Measurements from ENCODE around the gene NCOA3.
"Not testable (repeated sequence)": the region's sequence is repeated elsewhere in the genome, so short reads cannot be mapped to it uniquely, and the experiment has no call there.

Gene NCOA3

DNA sequence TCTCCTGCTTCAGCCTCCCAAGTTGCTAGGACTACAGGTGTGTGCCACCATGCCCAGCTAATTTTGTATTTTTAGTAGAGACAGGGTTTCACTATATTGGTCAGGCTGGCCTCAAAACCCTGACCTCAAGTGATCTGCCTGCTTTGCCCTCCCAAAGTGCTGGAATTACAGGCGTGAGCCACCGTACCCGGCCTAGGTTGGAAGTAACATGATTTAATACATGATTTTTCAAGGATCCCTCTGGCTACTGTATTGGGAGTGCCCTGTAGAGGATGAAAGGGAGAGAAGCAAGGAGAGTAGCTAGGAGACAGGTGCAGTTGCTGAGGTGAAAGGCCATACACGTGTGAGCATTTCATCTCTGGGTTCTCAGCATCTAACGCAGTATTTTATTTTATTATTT is 2.6 kb upstream of the NCOA3 start:
- no peak overlapping the region for H3K4me2 ChIP-seq (ENCODE audit: low read depth, low read length, poor library complexity, severe bottlenecking)
- H2AFZ ChIP-seq (ENCODE audit: low read length) = no peak overlapping the region
- no peaks in the 10 kb centered on the region for H3K27me3 ChIP-seq (ENCODE audit: insufficient read depth, low read length, poor library complexity, severe bottlenecking)
- H3K4me1 ChIP-seq (ENCODE audit: insufficient read depth, low read length, poor library complexity, severe bottlenecking) = peaks cover 21% of the 10 kb centered on the region
- no peaks in the 10 kb centered on the region for H3K9me3 ChIP-seq (ENCODE audit: insufficient read depth, low read depth, low read length)
- TF ChIP-seq, protein P1, sequence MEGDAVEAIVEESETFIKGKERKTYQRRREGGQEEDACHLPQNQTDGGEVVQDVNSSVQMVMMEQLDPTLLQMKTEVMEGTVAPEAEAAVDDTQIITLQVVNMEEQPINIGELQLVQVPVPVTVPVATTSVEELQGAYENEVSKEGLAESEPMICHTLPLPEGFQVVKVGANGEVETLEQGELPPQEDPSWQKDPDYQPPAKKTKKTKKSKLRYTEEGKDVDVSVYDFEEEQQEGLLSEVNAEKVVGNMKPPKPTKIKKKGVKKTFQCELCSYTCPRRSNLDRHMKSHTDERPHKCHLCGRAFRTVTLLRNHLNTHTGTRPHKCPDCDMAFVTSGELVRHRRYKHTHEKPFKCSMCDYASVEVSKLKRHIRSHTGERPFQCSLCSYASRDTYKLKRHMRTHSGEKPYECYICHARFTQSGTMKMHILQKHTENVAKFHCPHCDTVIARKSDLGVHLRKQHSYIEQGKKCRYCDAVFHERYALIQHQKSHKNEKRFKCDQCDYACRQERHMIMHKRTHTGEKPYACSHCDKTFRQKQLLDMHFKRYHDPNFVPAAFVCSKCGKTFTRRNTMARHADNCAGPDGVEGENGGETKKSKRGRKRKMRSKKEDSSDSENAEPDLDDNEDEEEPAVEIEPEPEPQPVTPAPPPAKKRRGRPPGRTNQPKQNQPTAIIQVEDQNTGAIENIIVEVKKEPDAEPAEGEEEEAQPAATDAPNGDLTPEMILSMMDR (conservative IDR thresholded peaks at IDR 0.05; ENCODE audit: low read length) = no peak
- TF ChIP-seq EZH2phosphoT487 (IDR thresholded peaks at IDR 0.05; ENCODE audit: borderline replicate concordance) = no peak
- H3K36me3 ChIP-seq (ENCODE audit: insufficient read depth, low read length) = no peaks in the 10 kb centered on the region
- H3K9ac ChIP-seq (ENCODE audit: low read depth, low read length, poor library complexity, severe bottlenecking) = no peak overlapping the region
- no peaks in the 10 kb centered on the region for H3K9me2 ChIP-seq (replicated peaks; ENCODE audit: low read depth, low read length)
- H3K79me2 ChIP-seq (ENCODE audit: insufficient read depth, low read length) = peaks cover 21% of the 10 kb centered on the region
- H3K4me3 ChIP-seq (ENCODE audit: low read length, poor library complexity, severe bottlenecking) = no peak overlapping the region
- no peaks in the 10 kb centered on the region for H3F3A ChIP-seq (ENCODE audit: low read depth)
- H4K20me1 ChIP-seq (ENCODE audit: insufficient read depth, low read length, poor library complexity, severe bottlenecking) = peaks cover 11% of the 10 kb centered on the region

DNA sequence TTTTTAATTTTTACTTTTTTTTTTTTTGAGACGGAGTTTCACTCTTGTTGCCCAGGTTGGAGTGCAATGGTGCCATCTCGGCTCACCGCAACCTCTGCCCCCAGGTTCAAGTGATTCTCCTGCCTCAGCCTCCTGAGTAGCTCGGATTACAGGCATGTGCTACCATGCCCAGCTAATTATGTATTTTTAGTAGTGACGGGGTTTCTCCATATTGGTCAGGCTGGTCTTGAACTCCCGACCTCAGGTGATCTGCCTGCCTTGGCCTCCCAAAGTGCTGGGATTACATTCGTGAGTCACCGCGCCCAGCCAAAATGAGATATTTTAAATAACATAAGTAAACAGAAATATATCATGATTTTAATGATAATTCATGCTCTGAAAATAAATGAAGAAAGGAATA is 1.6 kb upstream of the NCOA3 start:
- H3K79me2 ChIP-seq (ENCODE audit: insufficient read depth, low read length) = peaks cover 30% of the 10 kb centered on the region
- not testable (repeated sequence) for H2AFZ ChIP-seq (ENCODE audit: low read length); H3K4me2 ChIP-seq (ENCODE audit: low read depth, low read length, poor library complexity, severe bottlenecking); H3K9me2 ChIP-seq (replicated peaks; ENCODE audit: low read depth, low read length); H3K4me3 ChIP-seq (ENCODE audit: low read length, poor library complexity, severe bottlenecking); H3F3A ChIP-seq (ENCODE audit: low read depth); H3K9ac ChIP-seq (ENCODE audit: low read depth, low read length, poor library complexity, severe bottlenecking); H3K27me3 ChIP-seq (ENCODE audit: insufficient read depth, low read length, poor library complexity, severe bottlenecking); H3K36me3 ChIP-seq (ENCODE audit: insufficient read depth, low read length); H3K9me3 ChIP-seq (ENCODE audit: insufficient read depth, low read depth, low read length)
- peaks cover 23% of the 10 kb centered on the region for H3K4me1 ChIP-seq (ENCODE audit: insufficient read depth, low read length, poor library complexity, severe bottlenecking)
- peaks cover 13% of the 10 kb centered on the region for H4K20me1 ChIP-seq (ENCODE audit: insufficient read depth, low read length, poor library complexity, severe bottlenecking)

DNA sequence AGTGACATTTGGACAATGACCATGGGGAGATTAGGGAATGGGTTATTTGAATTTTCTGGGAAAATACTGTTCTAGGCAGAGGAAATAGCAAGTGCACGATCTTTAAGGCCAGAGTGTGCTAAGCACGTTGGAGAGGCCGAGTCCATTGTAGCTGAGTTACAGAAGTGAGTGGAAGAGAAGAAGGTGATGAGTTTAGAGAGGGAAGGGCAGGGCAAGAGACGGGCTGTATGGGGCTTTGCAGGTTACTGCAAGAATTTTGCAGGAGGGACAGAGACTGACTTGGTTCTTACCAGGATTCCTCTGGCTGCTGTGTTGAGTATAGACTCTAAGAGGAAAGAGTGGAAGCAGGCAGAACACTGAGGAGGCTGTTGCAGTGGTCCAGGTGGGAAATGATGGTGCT is 1.1 kb upstream of the NCOA3 start:
- Histone ChIP-seq H3K79me2 (ENCODE audit: insufficient read depth, low read length) (peaks cover 35% of the 10 kb centered on the region), H4K20me1 (ENCODE audit: insufficient read depth, low read length, poor library complexity, severe bottlenecking) (peaks cover 13% of the 10 kb centered on the region), H3K9me2 (replicated peaks; ENCODE audit: low read depth, low read length) (no peaks in the 10 kb centered on the region), H3F3A (ENCODE audit: low read depth) (no peaks in the 10 kb centered on the region), H2AFZ (ENCODE audit: low read length) (no peak overlapping the region), H3K9ac (ENCODE audit: low read depth, low read length, poor library complexity, severe bottlenecking) (peak overlapping the region; percentile 81), H3K4me1 (ENCODE audit: insufficient read depth, low read length, poor library complexity, severe bottlenecking) (peaks cover 26% of the 10 kb centered on the region), H3K9me3 (ENCODE audit: insufficient read depth, low read depth, low read length) (no peaks in the 10 kb centered on the region), H3K4me3 (ENCODE audit: low read length, poor library complexity, severe bottlenecking) (peak overlapping the region; percentile 92), H3K36me3 (ENCODE audit: insufficient read depth, low read length) (no peaks in the 10 kb centered on the region), H3K27me3 (ENCODE audit: insufficient read depth, low read length, poor library complexity, severe bottlenecking) (no peaks in the 10 kb centered on the region), H3K4me2 (ENCODE audit: low read depth, low read length, poor library complexity, severe bottlenecking) (peak overlapping the region; percentile 87)
- TF ChIP-seq, protein P1 (conservative IDR thresholded peaks at IDR 0.05; ENCODE audit: low read length) = no peak
- no peak for TF ChIP-seq EZH2phosphoT487 (IDR thresholded peaks at IDR 0.05; ENCODE audit: borderline replicate concordance)

DNA sequence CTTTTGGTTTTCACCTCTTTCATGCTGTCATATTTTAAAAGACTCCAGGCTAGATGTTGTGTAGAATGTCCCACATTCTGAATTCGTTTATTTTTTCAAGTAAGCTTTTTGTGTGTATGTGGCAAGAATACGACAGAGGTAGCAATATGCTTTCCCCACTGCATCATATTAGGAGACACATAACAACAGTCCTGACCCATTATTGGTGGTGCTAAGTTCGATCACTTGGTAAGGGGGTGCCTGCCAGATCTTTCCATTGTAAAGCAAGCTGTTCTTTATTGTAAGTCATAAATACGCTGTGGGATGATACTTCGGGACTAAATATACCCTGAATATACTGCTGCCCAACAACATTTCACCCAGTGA is 588 bp upstream of the NCOA3 start:
- Histone ChIP-seq H3K4me3 (ENCODE audit: low read length, poor library complexity, severe bottlenecking) (peak overlapping the region; percentile 92), H4K20me1 (ENCODE audit: insufficient read depth, low read length, poor library complexity, severe bottlenecking) (peaks cover 13% of the 10 kb centered on the region), H3K4me2 (ENCODE audit: low read depth, low read length, poor library complexity, severe bottlenecking) (peak overlapping the region; percentile 87), H3K9me2 (replicated peaks; ENCODE audit: low read depth, low read length) (no peaks in the 10 kb centered on the region), H2AFZ (ENCODE audit: low read length) (peak overlapping the region; percentile 99), H3K36me3 (ENCODE audit: insufficient read depth, low read length) (no peaks in the 10 kb centered on the region), H3K27me3 (ENCODE audit: insufficient read depth, low read length, poor library complexity, severe bottlenecking) (no peaks in the 10 kb centered on the region), H3K9me3 (ENCODE audit: insufficient read depth, low read depth, low read length) (no peaks in the 10 kb centered on the region), H3K9ac (ENCODE audit: low read depth, low read length, poor library complexity, severe bottlenecking) (peak overlapping the region; percentile 81), H3K4me1 (ENCODE audit: insufficient read depth, low read length, poor library complexity, severe bottlenecking) (peaks cover 29% of the 10 kb centered on the region), H3K79me2 (ENCODE audit: insufficient read depth, low read length) (peaks cover 41% of the 10 kb centered on the region), H3F3A (ENCODE audit: low read depth) (no peaks in the 10 kb centered on the region)
- no peak for TF ChIP-seq EZH2phosphoT487 (IDR thresholded peaks at IDR 0.05; ENCODE audit: borderline replicate concordance)
